Mesothelial cell of epicardium (in vitro differentiated cells): ENCODE measurements around the gene FBXL15. TPM values are rescaled to one million over a fixed set of nuclear protein-coding genes. Genes with fewer than 3 reads are reported as not detected.
A peak's percentile ranks its signal among the peaks of the same experiment; 100 is the strongest.

Source experiments
- DNase-seq, 2 experiments: peaks; one replicate each; pipeline ENCODE4 v3.0.0; 2021; ENCODE audit warnings: low spot score in 2 of 2; ENCODE audit not compliant: unreplicated experiment in 2 of 2
- H3K27ac Mint-ChIP-seq: 2 replicates; pipeline ENCODE4 v1.8.0; 2021; ENCODE audit warnings: mixed read lengths
- H3K27me3 Mint-ChIP-seq: 2 replicates; pipeline ENCODE4 v1.8.0; 2021; ENCODE audit warnings: low read depth, mixed read lengths
- H3K36me3 Mint-ChIP-seq: 2 replicates; pipeline ENCODE4 v1.8.0; 2021; ENCODE audit warnings: mixed read lengths
- H3K4me1 Mint-ChIP-seq: 2 replicates; pipeline ENCODE4 v1.8.0; 2021; ENCODE audit warnings: mixed read lengths
- H3K4me3 Mint-ChIP-seq: 2 replicates; pipeline ENCODE4 v1.8.0; 2021; ENCODE audit warnings: mild to moderate bottlenecking, moderate library complexity, mixed read lengths
- H3K9me3 Mint-ChIP-seq: 2 replicates; pipeline ENCODE4 v1.8.0; 2021; ENCODE audit warnings: mixed read lengths
- CTCF ChIP-seq: fragments of 200-600 bp; sonication (generic); IDR thresholded peaks from one replicate; pipeline ENCODE4 v1.5.0; 2021; ENCODE audit warnings: antibody characterized with exemption; ENCODE audit not compliant: unreplicated experiment
- total RNA-seq: library from RNA; stranded (reverse); gene quantifications from 3 replicates; pipeline ENCODE4 v1.2.1, GENCODE V29; 2021

The FBXL15 gene
- total RNA-seq = 9.4 to 11.7 TPM (median 10.1 TPM) in 3 replicates

- no peak for TF ChIP-seq CTCF
- no peaks in the 10 kb centered on the region for H3K9me3 Mint-ChIP-seq
- no peaks in the 10 kb centered on the region for H3K36me3 Mint-ChIP-seq
- peaks cover 35% of the 10 kb centered on the region for H3K27me3 Mint-ChIP-seq
- H3K4me3 Mint-ChIP-seq = peak within 1 kb of the TSS; percentile 93
- peak; percentile 94 to 98 for DNase-seq
- peaks cover 31% of the 10 kb centered on the region for H3K4me1 Mint-ChIP-seq
- peak within 1 kb of the TSS; percentile 98 for H3K27ac Mint-ChIP-seq
Observed at GRCh38 chr10:102420714-102421506, at the start of gene FBXL15. Gene FBXL15 (plus strand): TSS chr10:102420836. CDS start chr10:102421130, 294 bp downstream.

- DNase-seq = no peak
- TF ChIP-seq CTCF = no peak
- H3K27me3 Mint-ChIP-seq = no peaks in the 10 kb centered on the region
- H3K27ac Mint-ChIP-seq = no peak overlapping the region
- no peak overlapping the region for H3K4me3 Mint-ChIP-seq
- H3K36me3 Mint-ChIP-seq = peaks cover 68% of the 10 kb centered on the region
- peaks cover 8% of the 10 kb centered on the region for H3K4me1 Mint-ChIP-seq
- peaks cover 16% of the 10 kb centered on the region for H3K9me3 Mint-ChIP-seq
Observed at GRCh38 chr10:102371295-102371694, 49.3 kb upstream of the FBXL15 start.

- no peak overlapping the region for H3K4me3 Mint-ChIP-seq
- no peak overlapping the region for H3K27ac Mint-ChIP-seq
- H3K4me1 Mint-ChIP-seq = no peaks in the 10 kb centered on the region
- TF ChIP-seq CTCF = no peak
- DNase-seq = no peak
- peaks cover 12% of the 10 kb centered on the region for H3K9me3 Mint-ChIP-seq
- H3K36me3 Mint-ChIP-seq = peaks cover 41% of the 10 kb centered on the region
- no peaks in the 10 kb centered on the region for H3K27me3 Mint-ChIP-seq
Observed at GRCh38 chr10:102375250-102375649, 45.4 kb upstream of the FBXL15 start.

- peaks cover 7% of the 10 kb centered on the region for H3K9me3 Mint-ChIP-seq
- H3K27me3 Mint-ChIP-seq = no peaks in the 10 kb centered on the region
- no peak for DNase-seq
- no peak overlapping the region for H3K4me3 Mint-ChIP-seq
- peaks cover 37% of the 10 kb centered on the region for H3K36me3 Mint-ChIP-seq
- TF ChIP-seq CTCF = no peak
- no peaks in the 10 kb centered on the region for H3K4me1 Mint-ChIP-seq
- no peak overlapping the region for H3K27ac Mint-ChIP-seq
Observed at GRCh38 chr10:102375867-102376266, 44.8 kb upstream of the FBXL15 start.

GRCh38 chr10:102376901-102377300 is 43.7 kb upstream of the FBXL15 start:
- H3K27ac Mint-ChIP-seq = no peak overlapping the region
- H3K9me3 Mint-ChIP-seq = no peaks in the 10 kb centered on the region
- no peak for TF ChIP-seq CTCF
- no peak for DNase-seq
- no peaks in the 10 kb centered on the region for H3K27me3 Mint-ChIP-seq
- H3K4me1 Mint-ChIP-seq = no peaks in the 10 kb centered on the region
- H3K4me3 Mint-ChIP-seq = no peak overlapping the region
- peaks cover 34% of the 10 kb centered on the region for H3K36me3 Mint-ChIP-seq
